Glutamatergic neuron (in vitro differentiated cells): ENCODE data around the gene CALN1. TPM values are rescaled to one million over a fixed set of nuclear protein-coding genes. Genes with fewer than 3 reads are reported as not detected.

Source experiments
- DNase-seq: peaks from one replicate; pipeline ENCODE4 v3.0.0; 2022
- H3K27ac Mint-ChIP-seq: one replicate; pipeline ENCODE4 v1.8.0; 2020; ENCODE audit warnings: mild to moderate bottlenecking, mixed read lengths, inconsistent platforms; ENCODE audit not compliant: unreplicated experiment
- H3K27me3 Mint-ChIP-seq: one replicate; pipeline ENCODE4 v1.8.0; 2020; ENCODE audit warnings: mild to moderate bottlenecking, moderate library complexity, mixed read lengths, inconsistent platforms; ENCODE audit not compliant: unreplicated experiment
- H3K36me3 Mint-ChIP-seq: one replicate; pipeline ENCODE4 v1.8.0; 2020; ENCODE audit warnings: mild to moderate bottlenecking, mixed read lengths, inconsistent platforms; ENCODE audit not compliant: unreplicated experiment
- H3K4me1 Mint-ChIP-seq: one replicate; pipeline ENCODE4 v1.8.0; 2020; ENCODE audit warnings: mild to moderate bottlenecking, low read depth, mixed read lengths, inconsistent platforms; ENCODE audit not compliant: unreplicated experiment
- H3K4me3 Mint-ChIP-seq: one replicate; pipeline ENCODE4 v1.8.0; 2020; ENCODE audit warnings: mild to moderate bottlenecking, mixed read lengths, inconsistent platforms; ENCODE audit not compliant: unreplicated experiment
- H3K9me3 Mint-ChIP-seq: one replicate; pipeline ENCODE4 v1.8.0; 2020; ENCODE audit warnings: mild to moderate bottlenecking, moderate library complexity, mixed read lengths, inconsistent platforms; ENCODE audit not compliant: unreplicated experiment
- total RNA-seq: library from RNA; stranded (reverse); fragmentation: NEBNext Ultra II Directional; extraction: Animal tissue kit (Norgen Biotek cat#: 25700); gene quantifications from one replicate; pipeline ENCODE4 v1.2.1, GENCODE V29; 2021; ENCODE audit not compliant: unreplicated experiment
- TF ChIP-seq, protein P1 (sequence below): fragments of 200-600 bp; sonication (generic); IDR thresholded peaks from one replicate; pipeline ENCODE4 v1.5.0; 2021; ENCODE audit not compliant: partially characterized antibody, unreplicated experiment

The CALN1 gene
- total RNA-seq, 1 donor from 2014 or later: 3.5 TPM

DNA sequence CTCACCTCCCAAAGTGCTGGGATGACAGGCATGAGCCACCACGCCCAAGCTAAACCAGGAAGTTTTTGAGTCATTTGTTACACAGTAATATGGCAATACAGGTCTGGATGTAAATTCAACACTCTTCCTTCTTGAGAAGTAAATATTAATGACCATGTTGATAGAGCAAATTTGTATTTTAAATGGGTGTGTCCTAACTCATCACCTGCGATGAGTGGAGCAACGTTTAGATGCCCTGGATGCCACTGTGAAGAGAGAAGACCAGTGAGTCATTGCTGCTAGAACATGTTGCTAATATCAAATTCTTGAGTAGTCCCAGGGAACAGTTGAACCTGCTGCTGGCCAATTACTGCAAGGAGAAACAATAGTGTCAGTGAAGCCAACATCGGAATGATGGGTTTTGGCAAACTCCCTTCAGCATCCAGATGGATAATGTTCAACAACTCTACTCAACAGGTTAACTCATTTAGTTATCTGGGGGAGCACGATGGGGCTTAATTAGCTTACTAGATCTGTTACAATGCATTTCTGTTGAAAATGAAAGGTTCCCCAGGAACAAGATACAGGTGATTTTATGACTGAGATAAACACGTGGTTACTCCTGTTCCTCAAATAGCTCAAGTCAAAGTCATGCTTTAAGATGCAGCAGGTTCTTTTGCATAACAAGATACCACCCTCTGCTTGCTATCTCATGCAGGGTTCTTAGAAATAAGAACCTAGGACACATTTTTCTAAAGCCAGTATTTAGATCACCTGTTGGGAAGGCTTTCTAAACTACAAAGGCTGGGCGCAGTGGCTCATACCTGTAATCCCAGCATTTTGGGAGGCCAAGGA lies 146.8 kb downstream of the CALN1 start:
- Mint-ChIP-seq H3K9me3 (peaks cover under 1% of the 10 kb centered on the region), H3K27ac (no peak overlapping the region), H3K27me3 (no peaks in the 10 kb centered on the region), H3K36me3 (no peaks in the 10 kb centered on the region), H3K4me1 (no peaks in the 10 kb centered on the region), H3K4me3 (no peak overlapping the region)
- no peak for DNase-seq
- TF ChIP-seq, protein P1, sequence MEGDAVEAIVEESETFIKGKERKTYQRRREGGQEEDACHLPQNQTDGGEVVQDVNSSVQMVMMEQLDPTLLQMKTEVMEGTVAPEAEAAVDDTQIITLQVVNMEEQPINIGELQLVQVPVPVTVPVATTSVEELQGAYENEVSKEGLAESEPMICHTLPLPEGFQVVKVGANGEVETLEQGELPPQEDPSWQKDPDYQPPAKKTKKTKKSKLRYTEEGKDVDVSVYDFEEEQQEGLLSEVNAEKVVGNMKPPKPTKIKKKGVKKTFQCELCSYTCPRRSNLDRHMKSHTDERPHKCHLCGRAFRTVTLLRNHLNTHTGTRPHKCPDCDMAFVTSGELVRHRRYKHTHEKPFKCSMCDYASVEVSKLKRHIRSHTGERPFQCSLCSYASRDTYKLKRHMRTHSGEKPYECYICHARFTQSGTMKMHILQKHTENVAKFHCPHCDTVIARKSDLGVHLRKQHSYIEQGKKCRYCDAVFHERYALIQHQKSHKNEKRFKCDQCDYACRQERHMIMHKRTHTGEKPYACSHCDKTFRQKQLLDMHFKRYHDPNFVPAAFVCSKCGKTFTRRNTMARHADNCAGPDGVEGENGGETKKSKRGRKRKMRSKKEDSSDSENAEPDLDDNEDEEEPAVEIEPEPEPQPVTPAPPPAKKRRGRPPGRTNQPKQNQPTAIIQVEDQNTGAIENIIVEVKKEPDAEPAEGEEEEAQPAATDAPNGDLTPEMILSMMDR: no peak

DNA sequence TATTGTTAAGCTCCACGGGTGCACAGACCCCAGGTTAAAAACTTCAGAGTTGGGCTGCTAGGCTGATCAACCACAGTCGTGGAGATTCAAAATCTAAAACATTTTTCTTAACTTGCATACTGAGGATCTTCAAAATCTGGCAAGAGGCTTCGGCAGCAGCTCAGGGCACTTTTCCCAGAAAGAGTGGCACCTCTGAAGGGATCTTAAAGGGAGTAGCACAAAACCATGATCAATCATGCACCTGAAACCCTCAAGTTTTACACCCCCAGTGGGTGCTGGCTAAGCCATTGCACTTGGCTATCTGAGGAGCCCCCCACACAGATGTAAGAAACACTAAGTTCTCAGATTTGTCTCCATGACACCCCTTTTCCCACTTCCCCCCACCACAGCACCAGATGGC lies 151.7 kb downstream of the CALN1 start:
- Mint-ChIP-seq H3K4me3 (no peak overlapping the region), H3K9me3 (peaks cover 2% of the 10 kb centered on the region), H3K4me1 (no peaks in the 10 kb centered on the region), H3K27me3 (peaks cover 3% of the 10 kb centered on the region), H3K36me3 (no peaks in the 10 kb centered on the region), H3K27ac (no peak overlapping the region)
- TF ChIP-seq, protein P1: no peak
- DNase-seq: no peak

DNA sequence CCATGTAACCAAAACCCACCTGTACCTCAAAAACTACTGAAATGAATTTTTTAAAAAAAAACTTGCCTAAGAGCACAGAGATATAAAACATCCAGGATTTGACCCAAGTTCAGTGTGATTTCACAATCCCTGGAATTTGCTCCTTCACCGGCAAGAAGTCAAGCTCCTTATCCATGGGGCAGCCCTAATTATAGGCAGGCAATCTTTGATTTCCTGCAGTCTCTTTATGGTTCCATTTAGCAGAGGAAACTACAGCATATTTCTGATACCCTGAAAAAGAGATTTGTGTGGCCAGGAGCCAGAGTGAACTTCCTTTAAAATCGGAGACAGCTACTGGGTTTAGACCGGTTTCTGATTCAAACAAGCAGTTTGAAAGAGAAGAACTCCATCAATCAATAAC lies 154.1 kb downstream of the CALN1 start:
- no peak for DNase-seq
- TF ChIP-seq, protein P1: no peak
- Mint-ChIP-seq H3K27ac (no peak overlapping the region), H3K9me3 (peaks cover 2% of the 10 kb centered on the region), H3K4me3 (no peak overlapping the region), H3K4me1 (no peaks in the 10 kb centered on the region), H3K36me3 (no peaks in the 10 kb centered on the region), H3K27me3 (peaks cover 3% of the 10 kb centered on the region)

DNA sequence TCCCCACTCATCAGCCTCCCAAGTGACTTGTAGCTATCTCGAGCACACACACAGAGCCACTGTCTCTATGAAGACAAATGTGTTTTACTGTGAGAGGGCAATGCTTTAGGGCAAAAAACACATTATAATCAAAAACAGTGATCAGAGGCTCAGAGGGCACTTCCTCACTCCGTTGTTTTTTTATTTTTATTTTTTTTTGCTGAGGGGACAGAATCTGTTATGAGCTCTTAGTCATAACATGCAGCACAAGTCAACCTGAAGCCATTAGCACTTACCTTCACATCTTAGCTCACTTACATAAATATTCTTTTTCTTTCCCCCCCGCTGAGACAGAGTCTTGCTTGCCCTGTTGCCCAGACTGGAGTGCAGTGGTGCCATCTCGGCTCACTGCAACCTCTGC lies 157.7 kb downstream of the CALN1 start:
- peaks cover 3% of the 10 kb centered on the region for H3K27me3 Mint-ChIP-seq
- H3K36me3 Mint-ChIP-seq: peaks cover 16% of the 10 kb centered on the region
- H3K4me1 Mint-ChIP-seq: no peaks in the 10 kb centered on the region
- peaks cover 3% of the 10 kb centered on the region for H3K9me3 Mint-ChIP-seq
- no peak overlapping the region for H3K27ac Mint-ChIP-seq
- DNase-seq: no peak
- no peak overlapping the region for H3K4me3 Mint-ChIP-seq
- TF ChIP-seq, protein P1: no peak

DNA sequence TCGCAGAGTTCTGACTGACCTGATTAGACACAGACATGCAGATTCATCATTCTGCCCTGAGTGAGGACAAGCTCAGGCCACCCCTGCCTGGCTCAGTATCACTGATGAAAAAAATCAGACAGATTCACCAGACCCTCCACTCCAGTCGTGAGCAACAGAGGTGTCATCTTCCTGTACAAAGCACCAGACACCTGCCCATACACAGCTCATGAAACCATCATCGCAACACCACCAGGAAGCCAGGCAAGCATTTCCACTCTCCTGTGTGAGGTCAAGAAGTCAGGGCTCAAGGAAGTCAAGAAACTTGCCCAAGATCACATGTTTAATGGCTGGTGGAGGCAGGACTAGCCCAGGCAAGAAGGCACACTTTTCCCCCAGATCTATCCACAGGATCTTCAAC lies 163.0 kb downstream of the CALN1 start:
- TF ChIP-seq, protein P1: no peak
- no peak overlapping the region for H3K4me3 Mint-ChIP-seq
- peaks cover 22% of the 10 kb centered on the region for H3K36me3 Mint-ChIP-seq
- no peaks in the 10 kb centered on the region for H3K4me1 Mint-ChIP-seq
- no peak for DNase-seq
- H3K9me3 Mint-ChIP-seq: peaks cover 3% of the 10 kb centered on the region
- no peak overlapping the region for H3K27ac Mint-ChIP-seq
- no peaks in the 10 kb centered on the region for H3K27me3 Mint-ChIP-seq
